HG03432 (cell line): ENCODE data around the gene TAF4.
"Not testable (repeated sequence)": the region's sequence is repeated elsewhere in the genome, so short reads cannot be mapped to it uniquely, and the experiment has no call there.

Source experiments
- ATAC-seq: cut with Tn5 transposase; IDR thresholded peaks from one replicate; pipeline ENCODE4 v1.9.1; 2021; ENCODE audit warnings: mild to moderate bottlenecking, moderate library complexity; ENCODE audit not compliant: unreplicated experiment

Gene TAF4

DNA sequence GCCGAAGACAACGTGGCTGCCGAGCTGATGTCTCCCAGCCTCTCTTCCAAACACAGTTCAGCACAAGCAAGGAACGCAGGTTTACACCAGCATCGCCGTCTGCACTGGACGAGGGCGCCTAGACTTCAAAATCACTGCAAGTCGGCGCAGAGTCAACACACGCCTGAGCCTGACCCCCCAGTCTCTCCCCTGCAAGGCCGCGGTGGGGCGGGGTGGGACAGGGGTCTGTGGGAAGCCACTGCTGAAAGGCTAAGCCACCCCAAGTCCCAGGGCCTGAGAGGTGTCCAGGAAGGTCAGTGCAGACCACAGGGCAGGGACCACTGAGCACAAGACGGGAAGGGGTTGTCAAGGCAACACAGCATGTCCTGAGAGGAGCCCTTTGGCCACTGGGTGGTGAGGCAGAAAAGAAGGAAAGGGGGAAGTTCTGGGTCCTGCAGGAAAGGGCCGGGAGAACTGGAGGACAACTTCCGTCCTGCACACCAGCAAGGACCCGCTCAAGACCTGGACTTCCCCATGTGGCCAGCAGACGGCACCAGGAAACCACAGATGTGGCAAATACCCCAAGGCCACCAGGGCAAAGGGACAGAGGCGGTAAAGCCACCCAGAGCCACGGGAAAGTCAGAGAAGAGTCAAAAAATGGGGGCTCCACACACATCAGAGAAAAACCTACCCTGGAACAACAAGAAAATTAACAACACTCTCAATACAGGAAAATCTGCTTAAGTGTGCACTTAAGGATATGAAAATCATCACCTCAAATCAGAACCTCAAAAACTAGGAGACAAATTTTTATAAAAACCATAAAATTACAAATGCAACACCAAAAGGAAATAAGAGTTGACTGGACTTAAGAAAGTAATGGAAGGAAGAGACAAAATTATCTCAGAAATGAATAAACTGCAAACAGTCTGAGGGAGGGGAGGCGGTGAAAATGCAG lies 84.8 kb downstream of the TAF4 start:
- no peak for ATAC-seq

DNA sequence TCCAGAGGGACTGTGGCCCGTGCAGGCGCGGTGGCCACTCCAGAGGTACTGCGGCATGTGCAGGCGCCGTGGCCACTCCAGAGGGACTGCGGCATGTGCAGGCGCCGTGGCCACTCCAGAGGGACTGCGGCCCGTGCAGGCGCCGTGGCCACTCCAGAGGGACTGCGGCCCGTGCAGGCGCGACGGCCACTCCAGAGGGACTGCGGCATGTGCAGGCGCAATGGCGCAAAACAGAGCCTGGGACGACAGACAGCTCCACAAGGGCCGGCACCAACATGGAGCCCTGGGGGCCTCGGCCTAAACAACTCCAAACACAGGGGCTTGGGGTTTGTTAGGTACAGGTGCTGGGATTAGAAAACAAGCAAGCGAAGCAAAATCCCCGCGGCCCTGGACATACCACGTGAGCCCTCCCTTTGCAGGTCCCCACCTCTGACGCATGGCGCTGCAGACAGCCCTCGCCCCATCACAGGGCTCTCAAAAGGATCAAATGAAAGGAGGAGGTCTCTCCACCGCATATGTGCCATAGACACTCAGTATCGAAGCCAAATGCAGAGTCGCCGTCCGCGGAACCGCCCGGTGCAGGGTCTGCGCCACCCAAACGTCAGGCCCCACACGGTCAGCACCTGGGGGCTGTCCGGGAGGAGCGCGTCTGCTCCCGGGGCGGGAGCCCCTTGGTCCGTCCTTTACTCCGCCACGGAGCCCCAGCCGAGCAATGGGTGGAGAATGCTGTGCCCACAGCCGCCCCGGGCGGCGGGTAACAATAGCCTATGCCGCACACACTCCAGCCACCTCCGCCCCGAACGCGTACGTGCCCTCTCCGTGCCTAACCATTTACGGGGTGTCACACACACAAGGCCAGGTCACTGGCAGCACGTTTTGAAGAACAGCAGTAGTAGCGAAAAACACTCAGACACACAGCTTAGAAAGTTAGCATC lies 85.7 kb downstream of the TAF4 start:
- no peak for ATAC-seq

DNA sequence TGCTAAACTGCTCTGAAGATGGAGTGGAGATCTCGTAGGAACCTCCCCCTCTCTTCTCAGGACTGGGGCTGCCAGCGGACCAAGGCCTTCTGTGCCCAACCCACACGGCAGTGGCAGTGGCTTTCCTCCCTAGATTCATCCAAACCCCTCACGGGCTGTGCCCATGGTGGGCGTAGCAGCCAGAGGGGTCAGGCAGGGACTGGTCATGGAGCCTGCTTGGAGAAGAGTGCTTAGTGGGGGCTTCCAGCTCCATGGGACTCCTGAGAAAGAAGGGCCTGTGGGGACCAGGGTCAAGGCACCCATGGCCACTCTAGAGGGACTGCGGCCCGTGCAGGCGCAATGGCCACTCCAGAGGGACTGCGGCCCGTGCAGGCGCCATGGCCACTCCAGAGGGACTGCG lies 86.6 kb downstream of the TAF4 start:
- ATAC-seq: no peak

DNA sequence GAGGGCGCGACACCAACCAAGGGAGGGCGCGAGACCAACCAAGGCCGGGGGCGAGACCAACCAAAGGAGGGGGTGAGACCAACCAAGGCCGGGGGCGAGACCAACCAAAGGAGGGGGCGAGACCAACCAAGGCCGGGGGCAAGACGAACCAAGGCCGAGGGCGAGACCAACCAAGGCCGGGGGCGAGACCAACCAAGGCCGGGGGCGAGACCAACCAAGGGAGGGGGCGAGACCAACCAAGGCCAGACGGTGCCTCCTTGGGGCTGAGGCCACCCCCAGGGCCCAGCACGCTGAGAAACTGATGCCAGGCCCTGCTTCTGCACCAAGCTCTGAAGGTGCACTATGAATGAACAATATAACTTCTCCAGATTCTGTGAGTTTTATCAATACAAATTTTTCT lies 87.2 kb downstream of the TAF4 start:
- no peak for ATAC-seq

DNA sequence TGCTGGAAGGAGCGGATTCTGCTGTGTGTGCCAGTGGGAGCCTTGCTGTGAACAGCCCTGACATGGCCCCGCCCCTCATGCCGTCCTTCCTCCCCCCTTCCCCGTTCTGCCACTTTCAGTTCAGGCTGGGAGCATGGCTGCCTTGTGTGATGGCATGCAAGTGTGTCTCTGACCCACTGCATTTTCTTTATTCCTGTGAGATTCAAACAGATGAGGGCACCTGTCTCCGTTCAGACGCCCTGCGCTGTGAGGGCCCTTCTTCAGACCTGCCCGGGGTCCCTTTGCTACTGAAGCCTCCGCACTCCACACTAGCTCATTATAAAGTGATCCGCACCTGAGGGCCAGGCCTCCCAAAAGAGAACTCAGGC lies 88.3 kb downstream of the TAF4 start:
- no peak for ATAC-seq

DNA sequence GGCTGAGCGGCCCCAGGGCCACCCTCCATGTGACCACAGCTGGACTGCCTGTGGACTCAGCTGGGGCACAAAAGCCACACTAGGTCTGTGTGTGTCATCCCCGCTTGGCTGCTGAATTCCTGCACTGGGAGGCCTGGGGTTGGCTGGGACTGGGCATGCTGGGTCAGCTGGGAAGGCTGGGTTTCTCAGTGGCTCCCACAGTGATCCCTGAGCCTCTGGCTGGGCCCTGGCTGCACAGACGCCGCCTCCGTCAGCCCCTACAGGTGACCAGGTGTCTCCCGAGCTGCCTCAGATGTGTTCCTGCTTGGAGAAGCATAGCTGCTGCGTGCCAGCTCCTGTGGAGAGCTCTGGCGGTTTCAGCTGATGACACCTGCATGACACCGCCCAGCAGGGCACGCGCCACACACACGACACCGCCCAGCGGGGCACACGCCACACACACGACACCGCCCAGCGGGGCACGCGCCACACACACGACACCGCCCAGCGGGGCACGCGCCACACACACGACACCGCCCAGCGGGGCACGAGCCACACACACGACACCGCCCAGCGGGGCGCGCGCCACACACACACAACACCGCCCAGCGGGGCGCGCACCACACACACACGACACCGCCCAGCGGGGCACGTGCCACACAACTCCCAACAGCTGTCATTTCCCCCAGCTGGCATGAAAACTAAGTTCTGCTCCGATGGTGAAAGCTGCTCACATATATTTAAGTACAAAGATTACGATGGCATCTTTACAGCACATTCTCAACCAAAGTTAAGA lies 88.8 kb downstream of the TAF4 start:
- no peak for ATAC-seq

DNA sequence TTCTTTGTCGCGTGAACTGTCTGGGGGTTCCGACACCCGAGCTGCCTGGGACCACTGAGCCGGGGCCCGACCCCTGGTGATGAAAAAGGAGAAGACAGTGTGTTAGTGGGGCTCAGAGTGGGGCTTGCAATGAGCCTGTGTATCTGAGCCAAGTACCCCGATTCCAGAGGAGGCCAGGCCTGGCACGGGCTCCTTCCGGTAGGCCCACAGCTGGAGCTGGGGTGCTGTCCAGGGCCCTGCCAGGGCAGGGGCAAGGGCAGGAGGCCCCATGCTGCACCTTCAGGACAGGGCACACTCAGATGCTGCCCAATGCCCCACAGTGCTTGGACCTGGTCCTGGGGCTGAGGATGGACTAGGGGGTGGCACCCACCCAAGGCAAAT lies 89.4 kb downstream of the TAF4 start:
- ATAC-seq: no peak

DNA sequence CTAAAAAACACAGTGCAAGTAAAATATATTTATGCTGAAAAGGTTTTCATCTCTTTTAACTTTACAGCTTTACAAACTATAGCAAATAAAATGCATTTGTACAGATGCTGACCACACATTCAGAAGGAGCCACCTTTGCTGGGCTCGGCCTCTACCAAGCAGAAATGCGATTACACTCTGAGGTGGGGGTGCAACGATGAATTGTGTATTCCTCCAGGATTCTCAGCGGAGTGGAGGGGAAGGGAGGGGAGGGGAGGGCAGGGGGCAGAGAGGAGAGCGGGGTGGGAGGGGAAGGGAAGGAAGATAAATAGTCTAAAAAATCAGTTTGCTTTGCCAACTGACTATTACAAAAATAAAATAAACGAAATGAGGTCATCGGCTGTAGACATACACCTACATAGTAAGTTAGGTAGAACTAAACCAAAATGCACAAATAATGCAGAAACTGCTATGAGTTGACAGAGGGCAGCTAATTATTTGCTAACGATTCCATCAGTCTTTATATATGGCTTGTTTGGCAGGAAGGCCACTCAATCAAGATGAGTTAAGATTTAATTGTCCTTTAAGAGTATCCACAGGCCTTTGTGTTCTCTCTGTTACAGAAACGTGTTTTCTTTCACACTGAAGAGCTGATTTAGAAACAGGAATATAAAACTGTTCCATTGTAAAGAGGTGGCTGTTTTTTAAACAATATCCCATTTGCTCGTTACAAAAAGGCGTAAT lies 90.1 kb downstream of the TAF4 start:
- no peak for ATAC-seq

DNA sequence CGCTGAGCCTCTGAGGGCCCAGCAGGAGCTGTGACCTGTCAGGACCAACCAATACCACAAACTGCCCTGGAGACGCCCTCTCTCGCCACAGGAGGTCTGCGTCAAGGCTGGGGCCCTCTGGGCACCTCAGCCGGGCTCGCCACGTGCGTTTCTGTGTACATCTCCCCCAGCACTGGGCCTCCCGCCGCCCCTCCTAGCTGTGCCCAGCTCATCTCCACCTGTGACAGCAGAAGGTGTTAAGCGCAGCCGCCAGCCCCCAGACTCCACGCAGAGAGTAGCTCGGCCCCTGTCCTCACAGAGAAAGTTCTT lies 91.4 kb downstream of the TAF4 start:
- ATAC-seq: no peak

DNA sequence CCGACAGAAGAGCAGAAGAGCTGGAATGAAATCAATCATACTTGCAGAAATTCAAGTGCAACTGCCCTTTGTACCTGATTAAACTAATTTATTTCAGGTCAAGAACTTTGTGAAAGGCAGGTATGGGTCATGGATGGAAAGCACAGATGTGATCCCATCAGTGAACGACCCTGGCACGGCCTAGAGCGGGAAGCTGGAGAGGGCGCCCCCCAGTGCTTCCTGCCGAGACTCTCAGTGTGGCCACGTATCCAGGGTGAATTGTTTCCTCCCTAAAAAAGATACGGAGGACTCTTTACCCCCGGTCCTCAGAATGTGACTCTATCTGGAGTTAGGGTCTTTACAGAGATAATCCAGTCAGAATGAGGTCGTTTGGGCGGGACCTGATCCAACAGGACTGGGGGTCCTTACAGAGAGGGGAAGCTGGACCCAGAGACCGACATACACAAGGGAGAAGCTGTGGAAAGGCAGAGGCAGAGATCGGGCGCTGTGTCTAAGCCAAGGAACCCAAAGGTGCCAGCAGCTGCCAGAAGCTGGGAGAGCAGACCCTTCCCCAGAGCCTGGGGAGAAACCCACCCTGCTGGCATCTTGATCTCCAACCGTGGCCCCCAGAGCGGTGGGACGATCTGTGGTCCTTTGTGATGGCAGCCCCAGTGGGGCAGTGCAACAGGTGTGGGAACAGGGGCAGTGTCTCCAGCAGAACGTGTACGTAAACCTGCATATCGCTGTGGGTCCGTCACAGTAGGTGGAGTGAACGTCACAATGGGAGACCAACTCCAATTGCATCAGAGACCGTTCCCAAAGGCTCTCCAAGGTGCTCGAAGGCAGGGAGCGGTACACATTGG lies 91.9 kb downstream of the TAF4 start:
- no peak for ATAC-seq

DNA sequence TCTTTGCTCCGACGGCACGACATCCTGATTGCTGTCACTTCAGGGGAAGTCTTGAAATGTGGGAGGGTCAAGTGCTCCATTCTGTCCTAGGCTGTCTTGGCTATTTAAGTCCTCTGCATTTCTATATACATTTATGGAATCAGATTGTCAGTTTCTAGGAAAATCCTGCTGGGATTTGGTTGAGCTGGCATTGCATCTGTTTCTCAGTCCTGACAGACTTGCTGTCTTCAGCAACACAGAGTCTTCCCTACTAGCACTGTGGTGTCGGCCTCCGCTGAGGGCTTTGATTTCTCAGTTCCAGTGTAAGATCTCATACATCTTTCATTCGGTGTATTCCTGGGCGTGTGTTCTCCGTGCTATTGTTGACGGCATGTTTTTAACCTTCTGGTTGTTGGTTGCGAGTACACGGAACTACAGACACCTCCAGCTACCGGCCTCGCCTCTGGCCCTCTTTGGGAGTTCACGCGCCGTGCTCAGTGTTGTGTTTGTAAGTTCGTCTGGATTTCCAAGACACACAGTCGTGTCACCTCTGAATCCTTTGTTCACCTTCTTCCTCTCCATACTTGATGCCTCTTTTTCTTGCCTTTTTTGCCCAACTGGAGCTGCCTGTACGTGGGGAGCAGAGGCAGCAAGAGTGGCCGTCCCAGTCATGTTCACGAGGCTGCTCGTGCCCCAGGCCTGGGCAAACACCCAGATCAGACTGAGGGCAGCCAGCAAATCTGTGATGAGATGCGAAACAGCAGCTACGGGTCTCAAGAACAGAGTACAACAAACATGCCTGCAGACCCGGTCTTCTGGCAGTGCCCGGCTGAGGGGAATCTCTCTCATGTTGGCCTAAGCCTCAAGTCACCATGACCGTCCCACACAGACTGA lies 92.8 kb downstream of the TAF4 start:
- ATAC-seq: no peak

DNA sequence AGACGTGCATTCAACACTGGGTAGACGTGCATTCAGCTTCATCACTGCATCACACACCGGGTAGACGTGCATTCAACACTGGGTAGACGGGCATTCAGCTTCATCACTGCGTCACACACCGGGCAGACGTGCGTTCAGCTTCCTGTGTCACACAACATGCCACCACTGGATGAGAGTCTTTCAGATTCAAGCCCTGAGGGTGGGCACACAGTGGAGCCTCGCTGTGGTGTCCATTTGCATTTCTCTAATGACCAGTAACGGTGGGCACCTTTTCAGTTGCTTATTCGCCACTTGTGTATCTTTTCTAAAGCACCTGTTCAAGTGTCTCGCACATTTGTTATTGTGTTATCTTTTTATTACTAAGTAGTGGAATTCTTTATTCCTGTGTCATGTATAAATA lies 94.1 kb downstream of the TAF4 start:
- not testable (repeated sequence) for ATAC-seq

DNA sequence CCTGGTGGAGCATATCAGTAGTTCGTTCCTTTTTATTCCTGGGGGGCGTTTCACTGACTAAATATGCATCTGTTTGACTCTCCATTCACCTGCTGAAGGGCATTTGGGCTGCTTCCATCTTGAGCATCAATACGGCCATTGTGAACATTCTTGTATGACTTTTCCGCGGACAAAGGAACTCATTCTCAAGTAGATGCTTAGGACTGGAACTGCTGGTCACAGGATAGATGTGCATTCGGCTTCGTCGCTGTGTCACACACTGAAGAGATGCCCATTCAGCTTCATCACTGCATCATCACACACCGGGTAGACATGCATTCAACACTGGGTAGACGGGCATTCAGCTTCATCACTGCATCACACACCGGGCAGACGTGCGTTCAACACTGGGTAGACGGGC lies 95.3 kb downstream of the TAF4 start:
- ATAC-seq: no peak

DNA sequence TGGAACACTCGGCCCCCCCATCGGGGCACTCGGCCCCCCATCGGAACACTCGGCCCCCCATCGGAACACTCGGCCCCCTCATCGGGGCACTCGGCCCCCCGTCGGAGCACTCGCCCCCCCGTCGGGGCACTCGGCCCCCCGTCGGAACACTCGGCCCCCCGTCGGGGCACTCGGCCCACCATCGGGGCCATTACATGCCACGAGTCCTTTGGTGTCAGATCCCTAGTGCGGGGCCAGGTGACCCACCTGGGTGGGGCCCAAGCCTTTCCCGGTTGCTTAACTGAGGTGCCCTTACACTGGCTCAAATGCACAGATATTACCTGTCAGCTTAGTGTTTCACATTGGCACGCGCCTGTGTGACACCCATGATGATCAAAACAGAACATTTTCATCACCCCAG lies 95.9 kb downstream of the TAF4 start:
- ATAC-seq: no peak

DNA sequence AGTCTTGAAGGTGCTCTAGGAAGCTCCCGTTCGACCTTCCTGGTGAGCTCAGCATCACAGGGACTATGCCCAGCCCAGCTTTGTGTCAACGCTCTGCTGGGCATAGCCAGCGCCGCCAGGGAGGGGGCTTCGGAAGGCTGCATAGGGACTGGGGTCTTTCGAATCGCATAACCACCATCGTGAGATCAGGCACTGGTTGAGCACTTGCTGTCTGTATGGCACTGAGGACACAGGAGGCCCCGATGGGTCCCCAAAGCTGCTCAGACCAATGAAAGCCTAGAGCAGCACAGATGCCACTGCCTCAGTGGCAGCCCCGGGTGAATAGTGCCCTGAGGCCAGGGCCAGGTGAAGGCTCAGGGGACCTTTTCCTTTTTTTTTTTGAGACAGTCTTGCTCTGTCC lies 96.7 kb downstream of the TAF4 start:
- no peak for ATAC-seq

DNA sequence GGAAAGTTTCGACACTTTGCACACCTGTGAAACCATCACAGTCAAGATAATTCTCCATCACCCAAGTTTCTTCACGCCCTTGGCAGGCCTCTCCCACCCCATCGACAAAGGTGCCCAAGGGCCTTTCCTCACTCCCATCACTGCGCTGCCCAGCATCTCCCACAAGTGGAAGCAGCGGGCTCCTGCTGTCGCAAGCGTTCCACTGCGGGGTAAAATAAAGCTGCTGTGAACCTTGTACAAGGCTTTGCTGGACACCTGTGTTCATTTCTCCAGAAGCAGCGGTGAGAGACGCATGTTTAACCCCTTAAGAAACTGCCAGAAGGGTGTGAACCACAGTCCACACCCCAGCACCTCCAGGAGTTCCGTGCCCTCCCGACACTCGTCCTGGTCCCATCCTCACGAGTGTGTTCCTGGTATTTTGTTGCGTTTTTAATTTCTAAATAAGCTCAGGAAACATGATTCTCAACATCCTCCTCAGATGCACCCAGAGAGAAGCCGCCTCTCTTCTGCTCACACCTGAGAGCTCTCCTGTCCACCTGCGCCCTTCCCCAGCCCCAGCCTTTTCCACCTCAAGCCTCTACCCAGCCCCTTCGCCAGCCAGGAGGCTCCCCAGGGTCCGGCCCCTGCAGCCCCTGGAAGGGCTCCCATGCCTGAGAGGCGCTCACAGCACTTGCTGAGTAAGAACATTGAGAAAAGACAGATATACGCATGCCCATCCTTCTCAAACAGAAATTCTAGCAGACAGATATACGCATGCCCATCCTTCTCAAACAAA lies 97.5 kb downstream of the TAF4 start:
- no peak for ATAC-seq

DNA sequence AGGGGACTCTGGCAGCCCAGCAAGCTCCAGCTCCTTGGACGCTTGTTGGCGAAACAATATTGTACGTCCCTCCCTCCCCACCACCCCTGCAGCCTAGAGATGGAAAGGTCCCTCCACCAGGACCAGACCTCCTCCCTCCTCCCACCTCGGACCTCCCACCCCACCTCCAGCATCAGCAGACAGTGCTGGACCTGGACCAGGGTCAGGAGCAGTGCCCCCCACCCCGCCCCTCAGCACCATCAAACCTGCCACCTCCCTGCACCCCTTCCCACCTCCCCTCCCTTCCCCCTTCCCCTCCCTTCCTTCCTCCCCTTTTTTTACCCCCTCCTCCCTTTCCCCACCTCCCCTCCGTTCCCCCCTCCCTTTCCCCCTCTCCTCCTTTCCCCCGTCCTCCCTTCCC lies 98.4 kb downstream of the TAF4 start:
- ATAC-seq: no peak
